Gastroesophageal sphincter (tissue), 3 donors: ENCODE results near the gene ZNF367.

Experiments used
- POLR2A ChIP-seq, 2 donors: fragments of 450-650 bp; IDR thresholded peaks; one replicate each; pipeline ENCODE4 v1.6.1; 2017; ENCODE audit warnings: antibody characterized with exemption in 2 of 2, mild to moderate bottlenecking in 2 of 2, moderate library complexity in 1 of 2
- POLR2AphosphoS5 ChIP-seq: sonication (generic); formaldehyde crosslinking; IDR thresholded peaks from one replicate; pipeline ENCODE4 v1.6.1; 2017; ENCODE audit warnings: antibody characterized with exemption
- TF ChIP-seq, protein P1 (sequence below), 4 experiments: fragments of 200-600 bp in 2 of 4; fragments of 450-650 bp in 2 of 4; sonication (generic) in 1 of 4; IDR thresholded peaks; one replicate each; pipeline ENCODE4 v1.5.1; 2017 to 2019; ENCODE audit warnings: antibody characterized with exemption in 4 of 4, mild to moderate bottlenecking in 2 of 4, moderate library complexity in 2 of 4

DNA sequence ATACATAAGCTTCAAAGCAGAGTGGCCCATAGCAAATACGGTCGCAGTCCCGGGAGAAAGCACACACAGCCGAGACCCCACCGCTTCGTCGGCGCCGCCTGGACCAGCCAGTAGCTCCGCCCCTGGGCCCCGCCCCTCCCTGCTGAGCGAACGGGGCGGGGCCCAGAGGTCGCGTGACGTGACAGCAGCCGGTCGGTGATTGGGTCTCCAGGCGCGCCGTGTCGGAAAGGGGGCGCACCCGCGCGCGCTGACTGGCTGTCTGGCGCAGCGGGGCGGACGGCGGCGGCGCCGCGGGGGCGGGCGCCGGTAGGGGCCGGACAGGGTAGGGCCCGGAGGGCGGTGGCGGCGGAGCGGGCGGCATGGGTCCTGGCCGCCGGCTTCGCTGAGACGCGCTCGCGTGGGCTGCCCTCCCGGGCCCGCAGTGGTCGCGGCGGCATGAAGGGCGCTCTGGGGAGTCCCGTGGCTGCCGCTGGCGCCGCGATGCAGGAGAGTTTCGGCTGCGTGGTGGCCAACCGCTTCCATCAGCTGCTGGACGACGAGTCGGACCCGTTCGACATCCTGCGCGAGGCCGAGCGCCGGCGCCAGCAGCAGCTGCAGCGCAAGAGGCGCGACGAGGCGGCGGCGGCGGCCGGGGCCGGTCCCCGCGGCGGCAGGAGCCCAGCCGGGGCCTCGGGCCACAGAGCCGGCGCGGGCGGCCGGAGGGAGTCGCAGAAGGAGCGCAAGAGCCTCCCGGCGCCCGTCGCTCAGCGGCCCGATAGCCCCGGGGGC lies 31.9 kb upstream of the ZNF367 start, which contains the start of gene HABP4:
- TF ChIP-seq POLR2A (IDR thresholded peaks at IDR 0.05) (peak; percentile 92 to 98), POLR2AphosphoS5 (peak; percentile 71)
- TF ChIP-seq, protein P1, sequence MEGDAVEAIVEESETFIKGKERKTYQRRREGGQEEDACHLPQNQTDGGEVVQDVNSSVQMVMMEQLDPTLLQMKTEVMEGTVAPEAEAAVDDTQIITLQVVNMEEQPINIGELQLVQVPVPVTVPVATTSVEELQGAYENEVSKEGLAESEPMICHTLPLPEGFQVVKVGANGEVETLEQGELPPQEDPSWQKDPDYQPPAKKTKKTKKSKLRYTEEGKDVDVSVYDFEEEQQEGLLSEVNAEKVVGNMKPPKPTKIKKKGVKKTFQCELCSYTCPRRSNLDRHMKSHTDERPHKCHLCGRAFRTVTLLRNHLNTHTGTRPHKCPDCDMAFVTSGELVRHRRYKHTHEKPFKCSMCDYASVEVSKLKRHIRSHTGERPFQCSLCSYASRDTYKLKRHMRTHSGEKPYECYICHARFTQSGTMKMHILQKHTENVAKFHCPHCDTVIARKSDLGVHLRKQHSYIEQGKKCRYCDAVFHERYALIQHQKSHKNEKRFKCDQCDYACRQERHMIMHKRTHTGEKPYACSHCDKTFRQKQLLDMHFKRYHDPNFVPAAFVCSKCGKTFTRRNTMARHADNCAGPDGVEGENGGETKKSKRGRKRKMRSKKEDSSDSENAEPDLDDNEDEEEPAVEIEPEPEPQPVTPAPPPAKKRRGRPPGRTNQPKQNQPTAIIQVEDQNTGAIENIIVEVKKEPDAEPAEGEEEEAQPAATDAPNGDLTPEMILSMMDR (IDR thresholded peaks at IDR 0.05), result peak in 1 of 4 experiments; percentile 33
